OCI-LY7 (cell line): ENCODE results near the gene TMIE. TPM values are rescaled to one million over a fixed set of nuclear protein-coding genes. Genes with fewer than 3 reads are reported as not detected.

ENCODE experiments used
- BruUV-seq: library from RNA; stranded (reverse); fragments of 400-500 nt; replicated peaks from 2 replicates; lab custom pipeline; 2021; lab: Mats Ljungman, UMichigan
- CTCF ChIA-PET: fragments of 300-600 bp; sonication (Branson Sonifier 250); formaldehyde crosslinking; loops from one replicate; lab custom pipeline; 2022; ENCODE audit warnings: antibody characterized with exemption; ENCODE audit not compliant: unreplicated experiment; lab: Charles Lee
- POLR2A ChIA-PET: fragments of 300-600 bp; sonication (Branson Sonifier 250); formaldehyde crosslinking; loops from one replicate; lab custom pipeline; 2022; ENCODE audit warnings: antibody characterized with exemption; lab: Charles Lee
- DNase-seq: peaks from one replicate; pipeline ENCODE4 v3.0.0-alpha.2; 2015; ENCODE audit warnings: low spot score
- H2AFZ ChIP-seq: fragments of 200-600 bp; sonication (generic), shearing (Covaris generic); 2 replicates; pipeline ENCODE4 v1.6.1; 2014; ENCODE audit warnings: mild to moderate bottlenecking, antibody characterized with exemption, low read length, moderate library complexity
- H3K27ac ChIP-seq: fragments of 200-600 bp; sonication (generic); 2 replicates; pipeline ENCODE4 v1.5.1; 2014; ENCODE audit warnings: mixed run types, low read depth, mild to moderate bottlenecking, moderate library complexity, low read length, inconsistent platforms; ENCODE audit not compliant: poor library complexity, severe bottlenecking
- H3K36me3 ChIP-seq: fragments of 200-600 bp; sonication (generic); 2 replicates; pipeline ENCODE4 v1.6.1; 2014; ENCODE audit warnings: mild to moderate bottlenecking, antibody characterized with exemption, low read length, moderate library complexity, mixed read lengths; ENCODE audit not compliant: insufficient read depth
- H3K4me1 ChIP-seq: fragments of 200-600 bp; sonication (generic); 2 replicates; pipeline ENCODE4 v1.5.1; 2014; ENCODE audit warnings: mild to moderate bottlenecking, low read length; ENCODE audit not compliant: insufficient read depth, poor library complexity, severe bottlenecking
- H3K4me2 ChIP-seq: fragments of 200-600 bp; sonication (generic); 2 replicates; pipeline ENCODE4 v1.6.1; 2014; ENCODE audit warnings: mild to moderate bottlenecking, low read length
- H3K4me3 ChIP-seq: fragments of 200-600 bp; sonication (generic); 2 replicates; pipeline ENCODE4 v1.5.1; 2014; ENCODE audit warnings: mild to moderate bottlenecking, low read depth, low read length; ENCODE audit not compliant: poor library complexity, severe bottlenecking
- H3K79me2 ChIP-seq: fragments of 200-600 bp; sonication (generic); 2 replicates; pipeline ENCODE4 v1.6.1; 2016; ENCODE audit warnings: low read depth, mild to moderate bottlenecking, low read length, moderate library complexity, mixed read lengths; ENCODE audit not compliant: insufficient read depth
- H3K9me2 ChIP-seq: fragments of 200-600 bp; sonication (generic); 2 replicates; pipeline ENCODE4 v1.6.1; 2016; ENCODE audit warnings: mild to moderate bottlenecking, low read length, mixed read lengths; ENCODE audit not compliant: insufficient read depth
- H3K9me3 ChIP-seq: fragments of 200-600 bp; sonication (generic); 2 replicates; pipeline ENCODE4 v1.6.1; 2014; ENCODE audit warnings: mild to moderate bottlenecking, mixed run types, low read length, mixed read lengths
- H4K20me1 ChIP-seq: fragments of 200-600 bp; sonication (generic); 2 replicates; pipeline ENCODE4 v1.6.1; 2014; ENCODE audit warnings: mild to moderate bottlenecking, antibody characterized with exemption, low read length, moderate library complexity, mixed read lengths; ENCODE audit not compliant: insufficient read depth
- EZH2phosphoT487 ChIP-seq: fragments of 200-600 bp; sonication (generic); IDR thresholded peaks from 2 replicates; pipeline ENCODE4 v1.6.1; 2018; ENCODE audit warnings: low read depth, borderline replicate concordance, mild to moderate bottlenecking, mixed run types, antibody characterized with exemption, low read length, moderate library complexity, mixed read lengths
- intact Hi-C: fragments of 100-400 bp; cut with micrococcal nuclease; formaldehyde crosslinking; loops from one replicate; pipeline ENCODE4 v1.10.0; 2022; ENCODE audit not compliant: unreplicated experiment
- total RNA-seq, 2 experiments: library from RNA; depleted of rRNA in 1 of 2; stranded (reverse); fragments of >200 nt in 1 of 2; shearing (Covaris generic) in 1 of 2; gene quantifications; 2 replicates each; pipeline ENCODE4 v1.2.3, GENCODE V29; 2014 to 2022
- TF ChIP-seq, protein P1 (sequence below): fragments of 200-600 bp; sonication (generic); conservative IDR thresholded peaks from 2 replicates; pipeline ENCODE4 v1.5.1; 2014; ENCODE audit warnings: mild to moderate bottlenecking, antibody characterized with exemption, low read length, moderate library complexity, mixed read lengths

TMIE gene
- total RNA-seq, 2 experiments from 2014 or later, result not detected

DNA sequence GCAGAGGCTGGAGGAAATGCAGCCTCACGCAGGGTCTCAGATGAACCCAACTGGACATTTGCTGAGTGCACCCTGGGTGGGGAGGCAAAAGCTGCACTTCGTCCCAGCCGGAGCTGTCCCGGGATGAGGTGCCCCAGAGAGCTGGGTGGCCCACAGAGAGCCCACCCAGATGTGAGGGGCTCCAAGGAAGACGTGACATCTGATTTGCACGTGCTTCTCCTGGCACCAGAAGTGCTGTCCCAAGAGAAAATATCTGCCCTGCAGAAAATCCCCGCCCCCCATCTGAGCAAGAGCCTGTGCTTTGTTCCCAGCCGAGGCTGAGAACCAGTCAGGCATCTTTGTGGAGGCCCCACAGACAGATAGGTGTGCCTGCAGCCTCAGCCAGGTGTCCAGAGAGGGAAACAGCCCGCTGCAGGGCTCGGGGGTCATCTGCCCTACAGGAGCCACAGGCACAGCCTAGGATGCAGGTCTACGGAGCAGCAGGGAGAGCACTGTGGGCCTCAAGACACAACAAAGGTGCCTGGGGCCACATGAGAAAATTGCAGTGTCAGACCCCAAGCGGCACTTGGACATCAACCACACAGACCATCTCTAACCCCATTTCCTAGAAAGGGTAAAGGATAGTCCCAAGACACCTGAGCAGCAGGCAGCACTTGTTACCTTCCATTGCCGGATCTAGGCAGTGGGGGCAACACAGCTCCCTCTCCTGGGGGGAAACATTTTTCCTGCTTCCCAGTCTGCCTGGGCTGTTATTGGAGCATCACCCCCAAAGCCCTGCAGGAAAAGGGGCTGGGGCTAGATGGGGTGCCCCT is 5.8 kb downstream of the TMIE start:
- H3K36me3 ChIP-seq, result no peaks in the 10 kb centered on the region
- no peak overlapping the region for H2AFZ ChIP-seq
- intact Hi-C loops, result loop anchor here (10.0 kb wide), 2 partner anchors 308 to 668 kb away; no protein-coding TSS in a partner anchor
- no TSS peak for BruUV-seq
- no peak overlapping the region for H3K4me3 ChIP-seq
- H4K20me1 ChIP-seq, result no peaks in the 10 kb centered on the region
- H3K27ac ChIP-seq, result no peak overlapping the region
- no peaks in the 10 kb centered on the region for H3K9me3 ChIP-seq
- DNase-seq, result no peak
- no peak for TF ChIP-seq EZH2phosphoT487
- TF ChIP-seq, protein P1, sequence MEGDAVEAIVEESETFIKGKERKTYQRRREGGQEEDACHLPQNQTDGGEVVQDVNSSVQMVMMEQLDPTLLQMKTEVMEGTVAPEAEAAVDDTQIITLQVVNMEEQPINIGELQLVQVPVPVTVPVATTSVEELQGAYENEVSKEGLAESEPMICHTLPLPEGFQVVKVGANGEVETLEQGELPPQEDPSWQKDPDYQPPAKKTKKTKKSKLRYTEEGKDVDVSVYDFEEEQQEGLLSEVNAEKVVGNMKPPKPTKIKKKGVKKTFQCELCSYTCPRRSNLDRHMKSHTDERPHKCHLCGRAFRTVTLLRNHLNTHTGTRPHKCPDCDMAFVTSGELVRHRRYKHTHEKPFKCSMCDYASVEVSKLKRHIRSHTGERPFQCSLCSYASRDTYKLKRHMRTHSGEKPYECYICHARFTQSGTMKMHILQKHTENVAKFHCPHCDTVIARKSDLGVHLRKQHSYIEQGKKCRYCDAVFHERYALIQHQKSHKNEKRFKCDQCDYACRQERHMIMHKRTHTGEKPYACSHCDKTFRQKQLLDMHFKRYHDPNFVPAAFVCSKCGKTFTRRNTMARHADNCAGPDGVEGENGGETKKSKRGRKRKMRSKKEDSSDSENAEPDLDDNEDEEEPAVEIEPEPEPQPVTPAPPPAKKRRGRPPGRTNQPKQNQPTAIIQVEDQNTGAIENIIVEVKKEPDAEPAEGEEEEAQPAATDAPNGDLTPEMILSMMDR, result no peak
- POLR2A ChIA-PET, result no interaction called here
- H3K4me2 ChIP-seq, result no peak overlapping the region
- no peaks in the 10 kb centered on the region for H3K79me2 ChIP-seq
- no peaks in the 10 kb centered on the region for H3K4me1 ChIP-seq
- no peaks in the 10 kb centered on the region for H3K9me2 ChIP-seq
- CTCF ChIA-PET, result no interaction called here

DNA sequence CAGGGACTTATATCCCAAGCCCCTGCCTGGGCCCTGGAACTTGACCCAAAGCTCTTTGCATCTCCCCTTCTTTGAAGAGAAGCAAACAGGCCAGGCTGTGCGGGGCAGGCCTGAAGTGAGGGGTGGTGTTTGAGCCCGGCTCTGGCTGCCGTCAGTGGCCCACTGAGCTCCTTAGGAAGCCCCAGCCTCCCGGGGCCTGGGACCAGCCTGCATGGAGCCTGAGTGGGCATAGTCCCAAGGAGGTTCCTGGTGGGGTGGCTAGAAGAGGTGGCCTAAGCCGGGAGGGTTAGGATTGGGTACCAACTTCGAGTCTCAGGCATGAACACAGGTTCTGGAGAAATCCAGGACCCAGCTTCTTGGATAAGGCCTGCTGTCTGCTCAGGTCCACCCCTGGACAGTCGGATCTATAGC is 6.4 kb downstream of the TMIE start:
- intact Hi-C loops, result loop anchor here (10.0 kb wide), 2 partner anchors 307 to 667 kb away; no protein-coding TSS in a partner anchor
- ChIA-PET CTCF (no interaction called here), POLR2A (no interaction called here)
- TF ChIP-seq, protein P1, result no peak
- TF ChIP-seq EZH2phosphoT487, result no peak
- Histone ChIP-seq H4K20me1 (no peaks in the 10 kb centered on the region), H3K36me3 (no peaks in the 10 kb centered on the region), H3K79me2 (no peaks in the 10 kb centered on the region), H3K9me2 (no peaks in the 10 kb centered on the region), H3K27ac (no peak overlapping the region), H3K4me1 (no peaks in the 10 kb centered on the region), H2AFZ (no peak overlapping the region), H3K9me3 (no peaks in the 10 kb centered on the region), H3K4me2 (no peak overlapping the region), H3K4me3 (no peak overlapping the region)
- no TSS peak for BruUV-seq
- DNase-seq, result no peak
